ENCODE data around the gene TRPV6. TPM values are rescaled to one million over a fixed set of nuclear protein-coding genes. Genes with fewer than 3 reads are reported as not detected.

TRPV6 gene
- total RNA-seq, 6 donors from 2014 or later = 0.23 to 1.5 (median 0.68) TPM

DNA sequence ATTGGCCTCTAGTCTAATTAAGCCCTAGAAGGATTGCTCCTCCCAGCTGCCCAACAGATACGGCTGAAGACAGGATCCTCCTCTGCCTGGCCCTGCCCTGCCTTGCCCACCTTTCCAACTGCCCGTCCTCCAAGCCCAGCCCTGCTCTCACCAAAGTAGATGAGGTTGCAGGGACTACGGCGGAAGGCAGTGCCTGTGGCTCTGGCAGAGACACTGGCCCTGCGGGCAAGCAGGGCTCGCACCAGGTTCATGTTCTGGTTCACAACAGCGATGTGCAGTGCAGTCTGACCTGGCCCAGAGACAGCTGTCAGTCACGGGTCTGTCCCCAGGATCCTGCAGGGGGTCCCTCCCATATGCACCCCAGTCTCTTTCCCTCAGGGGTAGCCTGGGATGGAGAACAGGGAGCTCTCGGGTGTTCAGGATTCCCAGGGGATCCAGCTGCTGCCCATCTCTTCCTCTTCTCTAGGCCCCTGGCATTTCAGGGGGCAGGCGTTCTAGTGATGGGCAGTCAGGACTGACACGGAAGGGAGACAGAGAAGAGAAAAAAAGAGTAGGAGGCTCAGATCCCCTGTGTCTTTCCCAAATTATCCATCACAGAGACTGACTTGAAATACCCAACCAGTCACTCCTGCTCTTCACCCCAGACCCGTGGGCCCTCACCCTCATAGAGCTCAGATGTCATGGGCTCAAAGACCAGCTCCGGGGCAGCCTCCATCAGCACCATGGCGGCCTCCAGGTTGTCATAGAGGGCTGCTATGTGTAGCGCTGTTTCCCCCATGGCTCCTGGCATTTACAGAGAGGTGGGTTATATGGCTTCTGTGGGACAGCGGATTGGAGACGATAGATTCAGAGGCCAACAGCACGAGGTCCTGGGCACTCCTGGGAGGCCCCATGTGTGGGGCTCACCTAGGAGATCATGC, 8.3 kb downstream of the TRPV6 start:
- Histone ChIP-seq H3K9me3 (no peaks in the 10 kb centered on the region), H3K27me3 (no peaks in the 10 kb centered on the region), H3K36me3 (no peaks in the 10 kb centered on the region), H3K27ac (no peak overlapping the region), H3K4me1 (no peaks in the 10 kb centered on the region), H3K4me3 (no peak overlapping the region)
- peak in 1 of 2 donors; percentile 52 for DNase-seq
- TF ChIP-seq POLR2AphosphoS5 (IDR thresholded peaks at IDR 0.05) (no peak), EP300 (IDR thresholded peaks at IDR 0.05) (no peak), POLR2A (IDR thresholded peaks at IDR 0.05) (no peak)
- TF ChIP-seq, protein P1, sequence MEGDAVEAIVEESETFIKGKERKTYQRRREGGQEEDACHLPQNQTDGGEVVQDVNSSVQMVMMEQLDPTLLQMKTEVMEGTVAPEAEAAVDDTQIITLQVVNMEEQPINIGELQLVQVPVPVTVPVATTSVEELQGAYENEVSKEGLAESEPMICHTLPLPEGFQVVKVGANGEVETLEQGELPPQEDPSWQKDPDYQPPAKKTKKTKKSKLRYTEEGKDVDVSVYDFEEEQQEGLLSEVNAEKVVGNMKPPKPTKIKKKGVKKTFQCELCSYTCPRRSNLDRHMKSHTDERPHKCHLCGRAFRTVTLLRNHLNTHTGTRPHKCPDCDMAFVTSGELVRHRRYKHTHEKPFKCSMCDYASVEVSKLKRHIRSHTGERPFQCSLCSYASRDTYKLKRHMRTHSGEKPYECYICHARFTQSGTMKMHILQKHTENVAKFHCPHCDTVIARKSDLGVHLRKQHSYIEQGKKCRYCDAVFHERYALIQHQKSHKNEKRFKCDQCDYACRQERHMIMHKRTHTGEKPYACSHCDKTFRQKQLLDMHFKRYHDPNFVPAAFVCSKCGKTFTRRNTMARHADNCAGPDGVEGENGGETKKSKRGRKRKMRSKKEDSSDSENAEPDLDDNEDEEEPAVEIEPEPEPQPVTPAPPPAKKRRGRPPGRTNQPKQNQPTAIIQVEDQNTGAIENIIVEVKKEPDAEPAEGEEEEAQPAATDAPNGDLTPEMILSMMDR (IDR thresholded peaks at IDR 0.05) = no peak
- no peak for ATAC-seq (ENCODE audit: low FRiP score in 2 of 2)
- WGBS, 2 donors = 87 to 88% methylated on average over 10 to 17 of the region's 18 CpGs

DNA sequence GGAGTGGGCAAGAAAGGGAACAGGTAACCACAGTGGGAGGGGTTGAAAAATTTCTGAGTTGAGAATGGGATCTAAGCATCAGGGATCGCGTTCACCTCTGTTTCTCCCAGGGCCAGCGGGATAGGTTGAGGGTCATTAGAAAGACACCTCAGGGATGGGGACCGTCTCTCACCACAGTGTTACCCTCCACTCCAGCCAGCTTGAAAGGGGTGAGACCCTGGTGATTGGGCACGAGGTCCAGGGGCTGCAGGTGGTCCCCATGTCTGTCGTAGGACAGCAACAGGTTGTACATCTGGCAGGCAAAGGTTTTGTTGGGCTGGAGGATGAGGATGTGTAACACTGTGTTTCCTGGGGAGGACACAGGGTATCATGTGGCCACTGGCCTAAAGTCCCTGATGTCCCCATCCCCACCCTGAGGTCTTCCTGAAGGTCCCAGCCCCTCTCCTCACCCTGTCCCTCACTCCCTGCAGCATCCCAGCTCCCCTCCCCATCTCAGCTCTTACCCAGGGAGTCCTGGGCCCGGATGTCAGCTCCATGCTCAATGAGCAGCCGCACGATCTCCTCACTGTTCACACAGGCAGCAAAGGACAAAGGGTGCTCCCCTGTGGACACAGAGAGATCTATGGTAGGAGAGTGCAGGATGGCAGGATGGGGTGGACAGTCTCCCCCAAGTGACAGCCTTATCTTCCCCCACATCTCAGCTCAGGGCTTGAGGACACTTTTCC, 9.1 kb downstream of the TRPV6 start:
- no peaks in the 10 kb centered on the region for H3K9me3 ChIP-seq
- H3K27me3 ChIP-seq = no peaks in the 10 kb centered on the region
- no peak for ATAC-seq (ENCODE audit: low FRiP score in 2 of 2)
- WGBS, 2 donors = 84 to 88% methylated on average over 5 to 9 of the region's 9 CpGs
- H3K4me3 ChIP-seq = no peak overlapping the region
- no peak overlapping the region for H3K27ac ChIP-seq
- H3K4me1 ChIP-seq = no peaks in the 10 kb centered on the region
- TF ChIP-seq EP300 (IDR thresholded peaks at IDR 0.05) (no peak), POLR2A (IDR thresholded peaks at IDR 0.05) (no peak), POLR2AphosphoS5 (IDR thresholded peaks at IDR 0.05) (no peak)
- TF ChIP-seq, protein P1 (IDR thresholded peaks at IDR 0.05) = no peak
- H3K36me3 ChIP-seq = no peaks in the 10 kb centered on the region
- no peak for DNase-seq

DNA sequence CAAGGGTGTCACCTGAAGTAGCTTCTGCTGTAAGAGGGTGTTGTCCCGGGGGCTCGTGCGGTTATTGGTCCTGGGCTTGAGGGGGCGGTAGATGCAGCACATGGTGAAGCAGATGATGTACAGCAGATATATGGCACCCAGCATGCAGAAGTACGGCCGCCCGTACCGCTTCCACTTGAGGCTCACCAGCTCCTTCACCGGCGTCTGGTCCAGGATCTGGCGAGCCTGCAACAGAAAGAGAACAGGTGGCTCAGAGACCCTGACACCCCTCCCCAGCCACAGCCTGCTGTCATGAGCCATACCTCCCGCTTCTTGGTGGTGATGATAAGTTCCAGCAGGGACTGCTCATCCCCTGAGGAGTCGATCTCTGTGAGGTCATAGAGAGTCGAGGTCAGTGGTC, 10.1 kb downstream of the TRPV6 start:
- Histone ChIP-seq H3K27ac (no peak overlapping the region), H3K4me3 (no peak overlapping the region), H3K27me3 (no peaks in the 10 kb centered on the region), H3K4me1 (no peaks in the 10 kb centered on the region), H3K36me3 (no peaks in the 10 kb centered on the region), H3K9me3 (no peaks in the 10 kb centered on the region)
- no peak for DNase-seq
- TF ChIP-seq POLR2AphosphoS5 (IDR thresholded peaks at IDR 0.05) (no peak), POLR2A (IDR thresholded peaks at IDR 0.05) (no peak), EP300 (IDR thresholded peaks at IDR 0.05) (no peak)
- TF ChIP-seq, protein P1 (IDR thresholded peaks at IDR 0.05) = no peak
- 87 to 91% methylated on average over 6 to 14 of the region's 14 CpGs for WGBS, 2 donors
- ATAC-seq (ENCODE audit: low FRiP score in 2 of 2) = no peak

DNA sequence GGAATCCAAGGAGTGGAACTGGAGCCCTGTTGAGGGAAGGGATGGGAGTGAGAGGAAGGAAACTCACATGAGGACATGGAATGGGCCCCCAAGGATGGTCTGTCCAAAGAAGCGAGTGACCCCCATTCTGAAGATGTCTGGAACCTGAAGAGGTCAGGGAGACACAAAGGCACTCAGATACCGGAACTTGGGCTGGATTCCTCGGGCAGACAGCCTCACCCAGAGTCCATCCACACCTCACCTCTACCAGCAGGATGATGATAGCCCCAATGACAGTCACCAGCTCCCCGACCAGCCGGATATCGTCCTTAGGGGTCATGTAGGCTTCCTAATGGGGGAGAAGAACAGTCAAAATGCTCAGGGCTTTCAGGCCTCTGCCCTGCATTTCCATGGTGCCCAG, 10.7 kb downstream of the TRPV6 start:
- WGBS, 2 donors = 92 to 100% methylated on average over 6 of the region's 6 CpGs
- no peak for DNase-seq

More for the DNA sequence above, 10.7 kb downstream of the TRPV6 start:
- no peaks in the 10 kb centered on the region for H3K9me3 ChIP-seq
- H3K36me3 ChIP-seq = no peaks in the 10 kb centered on the region
- no peak overlapping the region for H3K4me3 ChIP-seq
- no peaks in the 10 kb centered on the region for H3K27me3 ChIP-seq
- H3K4me1 ChIP-seq = no peaks in the 10 kb centered on the region
- no peak for ATAC-seq (ENCODE audit: low FRiP score in 2 of 2)
- H3K27ac ChIP-seq = no peak overlapping the region
- no peak for TF ChIP-seq POLR2AphosphoS5 (IDR thresholded peaks at IDR 0.05)
- TF ChIP-seq, protein P1 (IDR thresholded peaks at IDR 0.05) = no peak
- TF ChIP-seq EP300 (IDR thresholded peaks at IDR 0.05) = no peak
- TF ChIP-seq POLR2A (IDR thresholded peaks at IDR 0.05) = no peak
